ENCODE measurements around the gene MTA2. TPM values are rescaled to one million over a fixed set of nuclear protein-coding genes. Genes with fewer than 3 reads are reported as not detected.

MTA2 gene
- total and polyA plus RNA-seq, 2 of the 8 experiments (the other 6 are each of a cell fraction or from before 2014, with no cell fraction given): 25.7 to 114 TPM

Small RNA genes within 50 kb of the gene (microRNA-seq; reads per million reads assigned to microRNA genes)
- gene MIR6747 (ENCODE audit: borderline microRNAs expressed in 2 of 2, borderline number of aligned reads in 2 of 2, borderline replicate concordance in 1 of 2): 0.20 to 0.46 reads per million in 2 experiments

Small RNA genes within 50 kb of the gene (small RNA-seq; reads per million reads assigned to genes)
- gene AP001458.1 (ENCODE audit: insufficient read depth) (not detected), gene EEF1G (ENCODE audit: insufficient read depth) (not detected), gene MIR6747 (ENCODE audit: insufficient read depth) (2.7 reads per million, percentile 33 among the genes with 10 or more reads in this experiment)

Other genes with a start within 250 kb of the MTA2 start
- not detected in 2 replicates for gene SCGB1A1, start 182.8 kb downstream of the MTA2 start, total RNA-seq (2021; fragmentation: NEBNext Ultra II Directional; extraction: Animal tissue kit (Norgen Biotek cat#: 25700))
- gene SCGB1A1, start 182.8 kb downstream of the MTA2 start, polyA plus RNA-seq (2011; rRNA removed): not detected in 2 replicates
- gene AHNAK, start 55.1 kb downstream of the MTA2 start, total RNA-seq (2021; fragmentation: NEBNext Ultra II Directional; extraction: Animal tissue kit (Norgen Biotek cat#: 25700)): 5.8 and 6.7 TPM in 2 replicates
- gene AHNAK, start 55.1 kb downstream of the MTA2 start, polyA plus RNA-seq (2011; rRNA removed): 2.0 and 2.5 TPM in 2 replicates
- gene EEF1G, start 28.0 kb downstream of the MTA2 start, total RNA-seq (2021; fragmentation: NEBNext Ultra II Directional; extraction: Animal tissue kit (Norgen Biotek cat#: 25700)): 1,622 and 1,627 TPM in 2 replicates
- 1,996 and 2,000 TPM in 2 replicates for gene EEF1G, start 28.0 kb downstream of the MTA2 start, polyA plus RNA-seq (2011; rRNA removed)
- gene TUT1, start 10.3 kb downstream of the MTA2 start, total RNA-seq (2021; fragmentation: NEBNext Ultra II Directional; extraction: Animal tissue kit (Norgen Biotek cat#: 25700)): 24.6 and 31.5 TPM in 2 replicates
- gene TUT1, start 10.3 kb downstream of the MTA2 start, polyA plus RNA-seq (2011; rRNA removed): 17.8 and 26.2 TPM in 2 replicates
- 29.9 and 31.2 TPM in 2 replicates for gene EML3, start 10.9 kb upstream of the MTA2 start, total RNA-seq (2021; fragmentation: NEBNext Ultra II Directional; extraction: Animal tissue kit (Norgen Biotek cat#: 25700))
- gene EML3, start 10.9 kb upstream of the MTA2 start, polyA plus RNA-seq (2011; rRNA removed): 19.2 and 30.1 TPM in 2 replicates
- 0.55 and 2.2 TPM in 2 replicates for gene ROM1, start 11.4 kb upstream of the MTA2 start, total RNA-seq (2021; fragmentation: NEBNext Ultra II Directional; extraction: Animal tissue kit (Norgen Biotek cat#: 25700))
- gene ROM1, start 11.4 kb upstream of the MTA2 start, polyA plus RNA-seq (2011; rRNA removed): 0.86 and 0.91 TPM in 2 replicates
- gene B3GAT3, start 20.1 kb upstream of the MTA2 start, total RNA-seq (2021; fragmentation: NEBNext Ultra II Directional; extraction: Animal tissue kit (Norgen Biotek cat#: 25700)): 28.0 and 34.5 TPM in 2 replicates
- gene B3GAT3, start 20.1 kb upstream of the MTA2 start, polyA plus RNA-seq (2011; rRNA removed): 39.0 and 57.7 TPM in 2 replicates
- 326 and 330 TPM in 2 replicates for gene GANAB, start 44.7 kb upstream of the MTA2 start, total RNA-seq (2021; fragmentation: NEBNext Ultra II Directional; extraction: Animal tissue kit (Norgen Biotek cat#: 25700))
- gene GANAB, start 44.7 kb upstream of the MTA2 start, polyA plus RNA-seq (2011; rRNA removed): 289 and 297 TPM in 2 replicates
- 29.3 and 30.1 TPM in 2 replicates for gene INTS5, start 51.4 kb upstream of the MTA2 start, total RNA-seq (2021; fragmentation: NEBNext Ultra II Directional; extraction: Animal tissue kit (Norgen Biotek cat#: 25700))
- gene INTS5, start 51.4 kb upstream of the MTA2 start, polyA plus RNA-seq (2011; rRNA removed): 23.6 and 30.3 TPM in 2 replicates
- gene C11orf98, start 63.3 kb upstream of the MTA2 start, total RNA-seq (2021; fragmentation: NEBNext Ultra II Directional; extraction: Animal tissue kit (Norgen Biotek cat#: 25700)): 171 and 173 TPM in 2 replicates
- 68.0 and 72.1 TPM in 2 replicates for gene C11orf98, start 63.3 kb upstream of the MTA2 start, polyA plus RNA-seq (2011; rRNA removed)
- 66.1 and 67.8 TPM in 2 replicates for gene CSKMT, start 63.4 kb upstream of the MTA2 start, total RNA-seq (2021; fragmentation: NEBNext Ultra II Directional; extraction: Animal tissue kit (Norgen Biotek cat#: 25700))
- gene CSKMT, start 63.4 kb upstream of the MTA2 start, polyA plus RNA-seq (2011; rRNA removed): 12.0 and 26.4 TPM in 2 replicates
- gene UQCC3, start 69.8 kb upstream of the MTA2 start, total RNA-seq (2021; fragmentation: NEBNext Ultra II Directional; extraction: Animal tissue kit (Norgen Biotek cat#: 25700)): 14.2 and 15.2 TPM in 2 replicates
- gene UQCC3, start 69.8 kb upstream of the MTA2 start, polyA plus RNA-seq (2011; rRNA removed): 15.7 and 27.9 TPM in 2 replicates
- gene LBHD1, start 70.4 kb upstream of the MTA2 start, total RNA-seq (2021; fragmentation: NEBNext Ultra II Directional; extraction: Animal tissue kit (Norgen Biotek cat#: 25700)): 3.6 and 5.2 TPM in 2 replicates
- 2.3 and 2.8 TPM in 2 replicates for gene LBHD1, start 70.4 kb upstream of the MTA2 start, polyA plus RNA-seq (2011; rRNA removed)
- 104 and 114 TPM in 2 replicates for gene UBXN1, start 77.2 kb upstream of the MTA2 start, total RNA-seq (2021; fragmentation: NEBNext Ultra II Directional; extraction: Animal tissue kit (Norgen Biotek cat#: 25700))
- 78.6 and 126 TPM in 2 replicates for gene UBXN1, start 77.2 kb upstream of the MTA2 start, polyA plus RNA-seq (2011; rRNA removed)
- 0.26 TPM in 1 of 2 replicates, not detected in the other for gene LRRN4CL, start 87.7 kb upstream of the MTA2 start, total RNA-seq (2021; fragmentation: NEBNext Ultra II Directional; extraction: Animal tissue kit (Norgen Biotek cat#: 25700))
- 0.03 and 0.05 TPM in 2 replicates for gene LRRN4CL, start 87.7 kb upstream of the MTA2 start, polyA plus RNA-seq (2011; rRNA removed)
- 59.5 and 73.7 TPM in 2 replicates for gene BSCL2, start 105.6 kb upstream of the MTA2 start, total RNA-seq (2021; fragmentation: NEBNext Ultra II Directional; extraction: Animal tissue kit (Norgen Biotek cat#: 25700))
- gene BSCL2, start 105.6 kb upstream of the MTA2 start, polyA plus RNA-seq (2011; rRNA removed): 264 and 286 TPM in 2 replicates
- 4.9 and 6.4 TPM in 2 replicates for gene GNG3, start 105.8 kb upstream of the MTA2 start, total RNA-seq (2021; fragmentation: NEBNext Ultra II Directional; extraction: Animal tissue kit (Norgen Biotek cat#: 25700))
- 10.9 and 12.1 TPM in 2 replicates for gene GNG3, start 105.8 kb upstream of the MTA2 start, polyA plus RNA-seq (2011; rRNA removed)
- 44.3 and 46.4 TPM in 2 replicates for gene HNRNPUL2, start 125.6 kb upstream of the MTA2 start, total RNA-seq (2021; fragmentation: NEBNext Ultra II Directional; extraction: Animal tissue kit (Norgen Biotek cat#: 25700))
- gene HNRNPUL2, start 125.6 kb upstream of the MTA2 start, polyA plus RNA-seq (2011; rRNA removed): 12.7 and 14.9 TPM in 2 replicates
- gene TTC9C, start 126.6 kb upstream of the MTA2 start, total RNA-seq (2021; fragmentation: NEBNext Ultra II Directional; extraction: Animal tissue kit (Norgen Biotek cat#: 25700)): 34.1 and 34.5 TPM in 2 replicates
- 25.4 and 28.1 TPM in 2 replicates for gene TTC9C, start 126.6 kb upstream of the MTA2 start, polyA plus RNA-seq (2011; rRNA removed)
- 76.5 and 76.9 TPM in 2 replicates for gene ZBTB3, start 152.3 kb upstream of the MTA2 start, total RNA-seq (2021; fragmentation: NEBNext Ultra II Directional; extraction: Animal tissue kit (Norgen Biotek cat#: 25700))
- 30.2 and 39.5 TPM in 2 replicates for gene ZBTB3, start 152.3 kb upstream of the MTA2 start, polyA plus RNA-seq (2011; rRNA removed)
- 126 and 131 TPM in 2 replicates for gene POLR2G, start 159.7 kb upstream of the MTA2 start, total RNA-seq (2021; fragmentation: NEBNext Ultra II Directional; extraction: Animal tissue kit (Norgen Biotek cat#: 25700))
- gene POLR2G, start 159.7 kb upstream of the MTA2 start, polyA plus RNA-seq (2011; rRNA removed): 206 and 329 TPM in 2 replicates
- gene TAF6L, start 169.5 kb upstream of the MTA2 start, total RNA-seq (2021; fragmentation: NEBNext Ultra II Directional; extraction: Animal tissue kit (Norgen Biotek cat#: 25700)): 29.6 and 31.9 TPM in 2 replicates
- 24.8 and 37.3 TPM in 2 replicates for gene TAF6L, start 169.5 kb upstream of the MTA2 start, polyA plus RNA-seq (2011; rRNA removed)
- 16.3 and 18.6 TPM in 2 replicates for gene TMEM179B, start 185.5 kb upstream of the MTA2 start, total RNA-seq (2021; fragmentation: NEBNext Ultra II Directional; extraction: Animal tissue kit (Norgen Biotek cat#: 25700))
- gene TMEM179B, start 185.5 kb upstream of the MTA2 start, polyA plus RNA-seq (2011; rRNA removed): 62.2 and 65.1 TPM in 2 replicates
- 22.9 and 23.5 TPM in 2 replicates for gene TMEM223, start 190.1 kb upstream of the MTA2 start, total RNA-seq (2021; fragmentation: NEBNext Ultra II Directional; extraction: Animal tissue kit (Norgen Biotek cat#: 25700))
- gene TMEM223, start 190.1 kb upstream of the MTA2 start, polyA plus RNA-seq (2011; rRNA removed): 59.7 and 64.1 TPM in 2 replicates
- 44.8 and 49.8 TPM in 2 replicates for gene NXF1, start 203.6 kb upstream of the MTA2 start, total RNA-seq (2021; fragmentation: NEBNext Ultra II Directional; extraction: Animal tissue kit (Norgen Biotek cat#: 25700))
- 48.1 and 63.6 TPM in 2 replicates for gene NXF1, start 203.6 kb upstream of the MTA2 start, polyA plus RNA-seq (2011; rRNA removed)
- 24.2 and 25.3 TPM in 2 replicates for gene STX5, start 230.2 kb upstream of the MTA2 start, total RNA-seq (2021; fragmentation: NEBNext Ultra II Directional; extraction: Animal tissue kit (Norgen Biotek cat#: 25700))
- gene STX5, start 230.2 kb upstream of the MTA2 start, polyA plus RNA-seq (2011; rRNA removed): 23.4 and 28.5 TPM in 2 replicates
- gene TEX54, start 231.0 kb upstream of the MTA2 start, total RNA-seq (2021; fragmentation: NEBNext Ultra II Directional; extraction: Animal tissue kit (Norgen Biotek cat#: 25700)): 1.2 TPM in 1 of 2 replicates, not detected in the other
- gene TEX54, start 231.0 kb upstream of the MTA2 start, polyA plus RNA-seq (2011; rRNA removed): not detected in 2 replicates
- gene WDR74, start 237.7 kb upstream of the MTA2 start, total RNA-seq (2021; fragmentation: NEBNext Ultra II Directional; extraction: Animal tissue kit (Norgen Biotek cat#: 25700)): 97.0 and 101 TPM in 2 replicates
- gene WDR74, start 237.7 kb upstream of the MTA2 start, polyA plus RNA-seq (2011; rRNA removed): 93.6 and 116 TPM in 2 replicates

Data from H1 (cell line).